HG03342 (cell line): ENCODE data around the gene CDC42EP3.
A peak's percentile ranks its signal among the peaks of the same experiment; 100 is the strongest.

Source experiments
- ATAC-seq: cut with Tn5 transposase; IDR thresholded peaks from one replicate; pipeline ENCODE4 v1.9.1; 2021; ENCODE audit warnings: mild to moderate bottlenecking, moderate library complexity; ENCODE audit not compliant: unreplicated experiment

CDC42EP3 gene

DNA sequence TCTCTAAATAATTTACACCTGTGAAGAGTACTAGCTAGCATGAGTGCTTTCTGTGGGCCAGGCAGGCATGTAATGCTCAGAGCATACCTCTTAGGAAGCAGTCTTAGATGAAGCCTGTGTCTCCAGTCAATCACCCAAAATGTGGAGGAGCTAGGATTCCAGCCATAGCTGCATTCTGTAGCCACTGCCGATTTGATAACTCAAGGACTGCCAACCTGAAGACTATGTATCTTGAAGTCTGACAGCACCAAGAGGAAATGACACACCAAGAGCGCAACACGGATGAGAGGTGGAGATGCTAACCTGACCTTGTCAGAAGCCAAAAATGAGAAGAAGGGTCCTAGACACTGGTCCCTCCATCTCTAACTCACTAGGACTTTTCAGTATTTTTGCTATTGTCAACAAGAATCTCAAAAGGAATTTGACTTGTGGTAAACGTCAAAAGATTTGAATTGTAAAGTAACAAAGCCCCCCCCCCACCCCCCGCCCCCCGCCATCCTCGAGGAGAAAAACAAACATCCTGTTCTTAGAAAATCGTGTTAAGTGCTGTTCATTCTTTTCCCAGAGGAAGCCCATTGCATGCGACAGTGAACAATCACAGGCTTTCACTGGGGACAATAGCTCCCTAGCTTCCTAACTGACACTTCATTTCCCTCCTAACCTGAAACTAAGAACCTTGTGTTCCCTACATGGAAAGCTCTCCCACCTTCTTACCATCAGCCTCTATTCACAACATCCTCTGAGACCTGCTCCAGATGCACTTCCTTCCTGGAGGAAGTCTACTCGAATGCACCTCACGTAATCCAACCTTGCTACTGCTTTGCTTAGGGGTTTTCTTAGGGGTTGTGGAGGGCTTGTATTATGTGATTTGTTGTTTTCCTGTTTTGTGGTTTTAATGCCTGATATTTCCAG lies 14.7 kb downstream of the CDC42EP3 start:
- no peak for ATAC-seq

- peak; percentile 82 for ATAC-seq
Measured at GRCh38 chr2:37654932-37655841, 16.3 kb downstream of the CDC42EP3 start.

DNA sequence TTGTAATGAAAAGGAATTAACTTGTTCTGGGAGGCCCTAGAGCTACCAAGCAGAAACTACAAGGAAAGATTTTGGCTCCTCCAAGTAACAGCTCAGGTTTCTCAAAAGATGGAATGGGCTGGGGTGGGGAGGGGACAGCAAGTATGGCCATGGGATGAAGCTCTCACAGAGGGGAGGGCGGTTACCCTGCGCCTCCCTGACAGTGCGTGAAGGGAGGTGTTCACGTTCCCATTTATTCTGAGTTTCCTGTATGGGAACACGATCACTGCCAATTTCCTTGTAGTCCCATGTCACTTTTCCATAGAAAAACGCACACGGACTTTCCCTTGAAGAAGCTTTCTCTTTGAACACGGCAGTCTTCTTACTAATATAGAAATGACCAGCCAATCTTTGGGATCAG lies 17.0 kb downstream of the CDC42EP3 start:
- no peak for ATAC-seq

GRCh38 chr2:37653805-37654378 lies 17.6 kb downstream of the CDC42EP3 start:
- peak; percentile 38 for ATAC-seq

- no peak for ATAC-seq
Measured at GRCh38 chr2:37653093-37653492, 18.3 kb downstream of the CDC42EP3 start.

- no peak for ATAC-seq
Measured at GRCh38 chr2:37652199-37652640, 19.2 kb downstream of the CDC42EP3 start.

DNA sequence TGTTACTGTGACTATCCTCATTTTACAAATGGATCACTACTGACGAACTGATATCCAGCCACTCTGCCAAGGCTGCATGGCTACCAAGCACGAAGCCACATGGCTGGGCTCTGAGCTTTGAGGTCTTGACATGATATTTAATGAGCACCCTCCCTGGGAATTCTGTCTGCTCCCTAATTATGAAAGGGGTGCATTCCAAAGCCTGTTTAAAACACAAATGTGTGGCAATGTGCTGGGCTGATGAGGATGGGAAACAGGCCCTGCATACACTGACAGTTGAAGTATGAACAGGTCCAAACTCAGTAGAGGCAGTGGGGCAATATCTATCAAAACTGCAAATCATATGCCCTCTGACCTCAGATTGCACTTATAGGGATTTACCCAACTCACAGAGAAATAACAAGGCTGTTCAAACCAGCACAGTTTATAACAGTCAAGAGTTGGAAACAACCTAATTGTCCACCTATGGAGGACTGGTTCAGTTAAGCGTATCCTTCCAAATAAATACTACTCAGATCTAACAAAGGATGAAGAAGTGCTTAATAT lies 20.8 kb downstream of the CDC42EP3 start:
- no peak for ATAC-seq

DNA sequence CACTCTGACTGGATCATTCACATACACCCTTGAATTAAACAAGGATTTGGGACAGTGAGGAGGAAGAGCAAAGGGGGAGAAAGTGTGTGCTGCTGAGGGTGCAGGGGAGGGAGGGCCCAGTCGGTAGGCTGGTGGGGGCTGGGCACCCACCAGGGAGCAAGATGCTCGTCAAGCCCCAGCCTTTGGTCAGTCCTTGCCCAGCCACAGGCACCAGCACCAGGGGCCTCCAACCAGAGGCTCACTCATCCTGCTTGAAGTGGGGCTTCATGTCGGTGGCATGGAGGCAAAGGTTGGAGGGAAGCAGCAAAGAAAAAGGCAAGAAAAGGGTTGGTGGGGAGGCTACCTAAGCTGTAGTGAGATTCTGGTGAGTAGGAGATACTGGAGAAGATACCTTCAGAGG lies 21.9 kb downstream of the CDC42EP3 start:
- ATAC-seq = no peak

- ATAC-seq = no peak
Measured at GRCh38 chr2:37648331-37649011, 23.0 kb downstream of the CDC42EP3 start.

- ATAC-seq = no peak
Measured at GRCh38 chr2:37647971-37648330, 23.5 kb downstream of the CDC42EP3 start.

DNA sequence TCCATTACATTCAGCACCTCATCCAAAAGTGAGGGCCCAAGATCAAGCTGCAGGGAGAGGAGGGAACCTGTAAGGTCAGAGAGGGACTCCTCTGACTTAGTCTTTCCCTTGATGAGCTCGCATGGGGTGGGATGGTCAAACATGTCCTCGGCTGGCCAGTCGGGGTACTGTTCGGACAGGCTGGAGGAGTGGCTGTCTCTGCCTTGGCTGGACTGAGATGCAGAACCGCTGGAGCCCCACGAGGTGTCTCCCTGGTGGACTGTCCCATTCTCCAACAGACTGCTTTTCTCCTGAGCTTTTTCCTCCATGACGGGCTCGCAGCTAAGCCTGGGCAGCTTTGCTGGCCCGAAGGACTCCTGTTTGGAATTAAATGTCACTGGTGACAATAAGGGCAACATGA lies 25.6 kb downstream of the CDC42EP3 start:
- ATAC-seq = no peak

- ATAC-seq = no peak
Measured at GRCh38 chr2:37645362-37645761, 26.1 kb downstream of the CDC42EP3 start.

DNA sequence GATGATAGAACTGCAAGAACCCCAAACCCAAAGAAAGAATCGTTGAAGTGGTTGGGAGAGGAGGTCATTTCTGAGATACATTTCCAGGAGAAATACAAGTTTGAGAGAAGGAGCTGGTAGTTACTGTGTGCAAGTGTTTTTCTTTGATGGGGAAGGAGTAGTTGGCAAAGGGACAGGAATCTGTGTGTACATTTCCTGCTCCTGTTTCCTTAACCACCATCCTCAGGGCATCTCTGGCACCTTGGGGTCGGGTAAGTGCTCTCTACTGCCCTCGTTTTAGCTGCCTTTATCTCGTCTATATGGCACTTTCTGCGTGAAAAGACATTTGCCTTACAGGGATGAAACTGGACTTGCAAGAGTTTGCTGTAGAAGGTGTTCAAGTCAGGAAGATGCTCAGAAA lies 27.3 kb downstream of the CDC42EP3 start:
- no peak for ATAC-seq

- ATAC-seq = no peak
Measured at GRCh38 chr2:37643730-37644078, 27.7 kb downstream of the CDC42EP3 start.

DNA sequence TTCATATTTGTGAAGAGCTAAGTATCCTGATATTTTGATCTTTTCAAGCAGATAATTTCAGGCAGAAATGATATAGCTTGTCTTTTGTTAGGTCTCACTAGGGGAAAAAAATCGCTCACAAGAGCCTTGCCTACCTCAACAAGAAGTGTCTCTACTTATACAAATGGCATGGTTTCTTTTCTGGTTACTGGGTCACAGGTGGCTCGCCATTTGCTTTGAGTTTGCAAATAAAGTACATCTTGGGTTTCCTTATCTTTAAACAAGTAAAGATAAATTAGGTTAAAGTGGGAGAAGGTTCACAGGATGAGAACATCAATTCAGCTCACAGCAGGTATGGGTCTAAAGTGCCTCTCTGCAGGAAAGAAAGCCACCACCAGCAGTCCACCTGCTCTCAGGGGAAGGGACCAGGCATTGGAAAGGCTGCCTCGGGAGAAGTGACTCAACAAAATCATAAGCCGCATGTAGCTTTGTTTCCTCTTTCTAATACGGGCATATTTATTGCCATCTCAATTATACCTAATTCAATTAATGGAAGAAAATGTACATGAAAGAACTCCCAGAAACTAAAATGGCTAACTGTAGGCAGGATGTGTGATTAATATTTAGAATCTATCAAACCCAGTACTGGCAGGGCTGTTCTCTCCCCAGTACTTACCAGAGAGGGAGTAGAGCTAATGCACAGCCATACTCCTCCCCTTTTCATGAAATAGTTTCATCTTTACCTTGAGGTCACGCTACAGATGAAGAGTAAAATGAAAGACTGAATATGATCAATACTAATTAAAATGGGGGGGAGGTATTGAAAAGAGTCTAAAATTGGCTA lies 28.3 kb downstream of the CDC42EP3 start:
- ATAC-seq = no peak

DNA sequence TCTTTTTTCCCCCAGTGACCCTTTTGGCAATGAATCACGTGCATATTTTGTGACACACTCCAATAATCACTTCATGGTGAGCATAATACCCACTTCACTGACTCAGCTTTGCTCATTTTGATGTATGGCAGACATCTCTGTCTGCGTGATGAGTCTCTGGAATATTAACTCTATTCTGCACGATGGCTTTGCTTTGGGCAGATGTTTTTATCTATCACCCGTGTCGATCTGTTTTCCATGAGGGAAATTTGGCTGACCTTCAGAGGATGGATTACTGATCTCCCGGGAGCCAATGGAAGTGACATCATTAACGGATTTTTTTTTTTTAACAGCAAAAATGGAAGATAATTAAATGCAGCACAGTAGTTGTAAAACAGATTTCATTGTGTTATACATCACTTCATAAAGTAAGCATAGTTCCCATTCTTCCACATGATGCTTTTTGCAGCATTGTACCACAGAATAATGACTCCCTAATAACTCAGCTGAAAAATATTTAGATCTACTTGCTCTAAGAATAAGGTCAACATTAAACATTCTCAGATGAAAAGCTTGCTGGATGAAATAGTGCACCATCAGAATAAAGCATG lies 29.8 kb downstream of the CDC42EP3 start:
- ATAC-seq = no peak

- no peak for ATAC-seq
Measured at GRCh38 chr2:37639631-37640030, 31.8 kb downstream of the CDC42EP3 start.

DNA sequence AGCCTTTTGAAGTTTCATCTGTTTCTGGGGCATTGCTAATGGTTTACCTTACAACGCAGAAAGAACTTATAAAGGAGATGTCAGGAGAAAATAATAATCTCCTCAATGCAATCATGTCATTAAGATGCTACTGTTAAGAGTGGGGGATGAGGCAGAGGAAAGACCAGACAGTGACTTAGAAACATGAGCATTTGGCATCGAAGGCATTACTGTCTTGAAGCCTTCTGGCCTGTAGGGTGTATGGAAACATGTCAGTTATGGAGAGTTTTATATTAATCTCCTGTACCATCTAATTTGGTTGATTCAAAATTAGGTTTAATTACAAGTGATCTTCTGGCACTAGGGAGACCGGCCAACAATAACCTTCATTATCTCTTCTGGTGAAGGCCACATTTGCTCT lies 32.5 kb downstream of the CDC42EP3 start:
- no peak for ATAC-seq

DNA sequence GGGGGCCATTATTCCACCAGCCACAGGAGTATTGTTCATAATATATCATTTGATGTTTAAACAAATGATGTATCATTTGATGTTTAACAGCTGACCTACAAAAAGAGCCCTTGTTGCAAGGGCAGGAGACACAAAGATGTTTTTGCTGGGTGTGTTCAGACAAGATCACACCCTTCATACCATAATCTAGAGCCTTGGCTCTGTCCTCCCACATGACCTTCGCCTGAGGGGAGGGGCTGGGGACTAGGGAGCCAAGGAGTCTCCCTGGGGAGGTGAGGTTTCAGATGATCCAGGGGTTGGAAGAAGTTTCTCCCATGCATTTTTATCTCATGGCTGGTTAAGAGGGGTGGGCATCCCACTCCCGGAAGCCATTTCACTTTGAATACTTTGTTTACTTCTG lies 33.5 kb downstream of the CDC42EP3 start:
- ATAC-seq = no peak
